Activated naive CD4-positive, alpha-beta T cell treated with anti-CD3 and anti-CD28 coated beads, Interleukin-2, amount 50 U/mL, for 16 hours (primary cell): Measurements from ENCODE around the gene OR10C1.
"Not testable (repeated sequence)": the region's sequence is repeated elsewhere in the genome, so short reads cannot be mapped to it uniquely, and the experiment has no call there.

Source experiments
- DNase-seq: peaks from one replicate; pipeline ENCODE4 v3.0.0-alpha.2; 2020

Gene OR10C1

GRCh38 chr6:29439006-29439405, at the start of gene OR10C1:
TSS of gene OR10C1 (plus strand) at chr6:29439306. CDS start at chr6:29440016, 710 bp downstream.
- no peak for DNase-seq

- no peak for DNase-seq
Observed at GRCh38 chr6:29395331-29395730, 43.8 kb upstream of the OR10C1 start, which contains the start of gene OR12D2. TSS of gene OR12D2 (plus strand) at chr6:29395631. CDS start at chr6:29396700, 1,069 bp downstream.

- DNase-seq = no peak
Observed at GRCh38 chr6:29399525-29399924, 39.6 kb upstream of the OR10C1 start.

GRCh38 chr6:29403801-29404200, 35.3 kb upstream of the OR10C1 start:
- DNase-seq = no peak

GRCh38 chr6:29414588-29414987, 24.5 kb upstream of the OR10C1 start, which contains the start of gene OR12D1:
TSS of gene OR12D1 (plus strand) at chr6:29414928.
- no peak for DNase-seq

GRCh38 chr6:29419516-29419915, 19.6 kb upstream of the OR10C1 start:
- no peak for DNase-seq

GRCh38 chr6:29424168-29424567, 14.9 kb upstream of the OR10C1 start:
- DNase-seq = no peak

GRCh38 chr6:29424575-29424974, 14.5 kb upstream of the OR10C1 start:
- no peak for DNase-seq

- DNase-seq = no peak
Observed at GRCh38 chr6:29425075-29425474, 14.0 kb upstream of the OR10C1 start.

GRCh38 chr6:29426654-29427053, 12.5 kb upstream of the OR10C1 start:
- no peak for DNase-seq

- not testable (repeated sequence) for DNase-seq
Observed at GRCh38 chr6:29436730-29437129, 2.4 kb upstream of the OR10C1 start.

- no peak for DNase-seq
Observed at GRCh38 chr6:29442719-29443118, 3.6 kb downstream of the OR10C1 start.

- not testable (repeated sequence) for DNase-seq
Observed at GRCh38 chr6:29444031-29444430, 4.9 kb downstream of the OR10C1 start.

- no peak for DNase-seq
Observed at GRCh38 chr6:29447670-29448069, 8.6 kb downstream of the OR10C1 start.

- no peak for DNase-seq
Observed at GRCh38 chr6:29451471-29452193, 12.5 kb downstream of the OR10C1 start.

- DNase-seq = no peak
Observed at GRCh38 chr6:29456971-29457370, 17.9 kb downstream of the OR10C1 start, which contains the start of the genes OR11A1 and OR2H1. TSS of gene OR11A1 (minus strand) at chr6:29457071. CDS start at chr6:29427641, 29,430 bp downstream. TSS of gene OR2H1 (plus strand) at chr6:29457155. CDS start at chr6:29461770, 4,615 bp downstream.

GRCh38 chr6:29461021-29461814, 22.1 kb downstream of the OR10C1 start:
- no peak for DNase-seq

GRCh38 chr6:29462022-29462421, 22.9 kb downstream of the OR10C1 start:
- DNase-seq = no peak

GRCh38 chr6:29465279-29465678, 26.2 kb downstream of the OR10C1 start:
- no peak for DNase-seq

GRCh38 chr6:29465801-29466200, 26.7 kb downstream of the OR10C1 start:
- DNase-seq = no peak

- no peak for DNase-seq
Observed at GRCh38 chr6:29466241-29466640, 27.1 kb downstream of the OR10C1 start.

- DNase-seq = no peak
Observed at GRCh38 chr6:29474996-29475395, 35.9 kb downstream of the OR10C1 start.

- no peak for DNase-seq
Observed at GRCh38 chr6:29477923-29478450, 38.9 kb downstream of the OR10C1 start.

GRCh38 chr6:29478740-29479139, 39.6 kb downstream of the OR10C1 start:
- DNase-seq = no peak
